HUDEP-2 (cell line): Measurements from ENCODE around the gene LRRC19.

ENCODE experiments used
- DNase-seq, 76 experiments: peaks; one replicate each; lab custom pipeline; 2025; ENCODE audit not compliant: unreplicated experiment in 76 of 76; lab: John Stamatoyannopoulos, UW

The LRRC19 gene

DNA sequence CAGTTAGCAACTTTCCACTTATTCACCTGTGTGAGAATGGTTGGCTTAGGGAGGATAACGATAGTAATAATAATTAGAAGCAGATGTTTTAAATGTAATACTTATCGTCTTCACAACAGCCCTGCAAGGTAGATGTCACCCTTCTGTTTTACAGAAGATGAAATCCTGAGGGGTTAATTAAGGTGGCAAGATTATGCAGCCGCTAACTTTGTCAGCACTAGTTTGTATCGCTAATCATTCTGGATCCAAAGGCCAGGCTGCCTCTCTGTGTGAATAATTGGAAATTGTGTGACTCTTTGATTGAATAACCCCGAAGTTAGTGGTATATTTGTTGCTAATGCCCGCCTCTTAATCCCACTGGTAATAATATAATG is 48.6 kb downstream of the LRRC19 start:
- peak in 4 of 76 experiments; percentile 9 to 63 (median 12) for DNase-seq

DNA sequence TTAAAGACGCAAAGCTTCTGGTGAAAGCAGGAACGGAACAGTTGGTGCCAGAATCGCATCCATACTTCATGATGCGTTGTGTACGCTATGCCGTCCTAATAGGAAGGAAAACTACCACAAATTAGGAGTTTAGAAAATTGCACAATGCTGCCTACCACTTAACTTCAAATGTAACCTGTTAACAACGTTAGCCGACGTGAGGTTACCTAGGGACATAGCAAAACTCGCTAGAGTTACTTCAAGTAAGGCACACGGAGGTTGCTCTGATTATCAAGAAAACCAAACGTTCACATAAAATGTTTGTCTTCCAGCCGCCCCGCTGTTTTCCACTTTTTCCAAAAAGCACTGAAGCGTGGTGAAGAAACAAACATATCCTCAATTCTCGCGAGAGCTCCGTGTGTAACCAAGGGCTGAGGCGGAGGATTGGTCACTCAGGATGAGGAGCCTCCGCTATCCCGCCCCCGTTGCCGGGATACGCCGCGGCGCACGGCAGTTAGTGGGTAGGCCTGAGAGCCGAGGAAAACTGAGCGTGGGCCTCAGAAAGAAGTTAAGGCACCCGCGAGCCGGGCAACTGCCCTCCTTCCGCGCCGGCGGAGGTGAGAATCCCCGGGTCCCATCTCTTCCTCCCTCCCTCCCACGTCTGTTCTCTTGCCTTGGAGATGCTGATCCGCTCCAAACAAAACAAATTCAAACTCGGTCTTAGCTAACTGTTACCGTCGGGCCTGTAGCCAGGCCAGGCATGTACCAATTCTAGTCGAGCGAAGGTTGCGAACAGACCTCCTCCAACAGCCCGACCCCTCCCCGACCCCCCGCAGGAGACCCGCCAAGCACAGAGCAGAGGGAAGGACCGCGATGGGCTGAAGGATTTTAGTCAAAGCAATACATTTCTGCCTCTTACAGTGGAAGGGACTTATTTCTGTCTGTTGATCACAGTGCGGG is 49.3 kb downstream of the LRRC19 start, which contains the start of gene IFT74:
TSS of gene IFT74 (plus strand) at position 492 of the 939 bp plus-strand sequence. CDS start 5,556 bp downstream, outside the sequence.
- peak; percentile 28 to 96 (median 90) for DNase-seq

DNA sequence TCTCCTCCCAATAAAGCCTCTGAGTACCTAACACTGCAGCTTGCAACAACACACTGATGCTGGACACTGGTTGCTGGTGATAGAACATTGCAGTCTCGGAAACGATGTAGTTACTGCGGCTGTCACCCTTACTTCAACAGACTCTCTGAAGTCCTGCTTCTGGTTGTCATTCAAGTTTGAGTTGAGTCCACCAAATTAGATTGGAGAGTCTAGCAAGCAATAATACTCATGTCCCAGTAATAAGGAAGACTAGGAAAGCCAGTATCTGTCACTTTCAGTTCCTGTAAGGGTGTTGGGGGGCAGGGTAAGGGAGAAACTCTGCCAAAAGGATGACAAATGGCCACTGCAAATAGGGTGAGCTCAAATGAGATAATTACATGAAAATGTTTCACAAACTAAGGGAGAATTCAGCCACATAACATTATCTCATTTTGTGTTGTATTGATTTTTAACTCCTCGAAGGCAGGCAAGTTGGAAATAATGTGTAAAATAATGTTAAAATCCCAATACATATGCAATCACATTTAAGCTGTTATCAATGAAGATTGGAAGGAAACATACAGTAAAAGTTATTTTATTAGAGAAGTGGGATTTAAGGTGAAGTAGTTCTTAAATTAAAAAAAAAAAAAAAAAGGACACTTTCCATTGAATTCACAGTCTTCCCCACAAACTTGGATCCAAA is 50.1 kb downstream of the LRRC19 start:
- peak in 47 of 76 experiments; percentile 3 to 76 (median 36) for DNase-seq

DNA sequence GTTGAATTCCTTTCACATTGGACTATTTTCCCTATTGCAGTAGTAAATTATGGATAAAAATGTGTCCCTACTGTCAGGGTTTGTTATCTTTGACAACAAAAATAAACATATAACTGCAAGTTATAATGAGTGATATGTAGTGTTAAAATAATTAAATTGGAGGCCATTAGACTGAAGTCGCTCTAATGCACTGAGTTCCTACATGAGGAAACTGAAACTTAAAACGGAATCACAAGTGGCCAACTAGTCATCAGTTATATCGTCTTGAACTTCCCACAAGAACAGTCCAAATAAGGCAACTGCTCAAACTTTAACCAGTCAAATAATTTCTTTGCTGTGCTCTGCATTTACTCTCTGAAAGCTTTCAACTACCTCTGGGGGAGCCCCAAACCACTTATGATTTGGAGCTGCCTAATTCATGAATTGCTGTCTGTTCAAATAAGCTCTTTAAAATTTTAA is 51.4 kb downstream of the LRRC19 start:
- peak in 3 of 76 experiments; percentile 8 to 29 (median 19) for DNase-seq

DNA sequence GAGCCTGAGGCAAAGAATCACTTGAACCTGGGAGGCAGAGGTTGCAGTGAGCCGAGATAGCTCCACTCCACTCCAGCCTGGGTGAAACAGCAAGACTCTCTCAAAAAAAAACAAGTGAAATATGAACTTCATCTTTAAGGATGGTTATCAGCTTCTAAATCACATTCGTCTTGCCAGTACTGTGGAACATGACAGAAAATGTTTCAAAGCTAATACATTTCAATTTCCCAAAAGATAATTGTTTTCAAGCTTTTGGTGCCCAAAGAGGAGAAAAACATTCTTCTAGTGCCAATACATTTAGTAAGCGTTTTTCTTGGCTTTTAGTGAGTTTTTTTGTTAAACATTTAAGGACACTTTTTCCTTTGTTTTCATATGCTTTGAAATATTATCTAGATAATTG is 53.7 kb downstream of the LRRC19 start:
- DNase-seq, result no peak

DNA sequence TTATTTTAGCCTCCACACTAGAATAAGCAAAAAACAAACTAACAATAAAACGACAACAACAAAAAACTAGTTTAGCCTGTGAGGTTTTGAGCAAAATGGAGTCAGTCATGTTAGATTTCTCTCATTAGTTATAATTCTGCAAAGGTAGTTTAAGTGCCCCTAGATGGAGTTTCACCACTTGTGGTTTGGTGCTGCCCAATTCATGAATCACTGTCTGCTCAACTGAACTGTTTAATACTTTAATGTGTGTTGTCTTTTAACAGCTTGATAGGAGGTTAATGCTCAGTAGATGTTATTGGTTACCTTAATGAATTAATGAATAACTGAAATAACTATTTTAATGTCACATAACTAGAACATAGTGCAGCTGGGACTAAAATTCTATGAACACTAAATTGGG is 55.0 kb downstream of the LRRC19 start:
- DNase-seq, result no peak

DNA sequence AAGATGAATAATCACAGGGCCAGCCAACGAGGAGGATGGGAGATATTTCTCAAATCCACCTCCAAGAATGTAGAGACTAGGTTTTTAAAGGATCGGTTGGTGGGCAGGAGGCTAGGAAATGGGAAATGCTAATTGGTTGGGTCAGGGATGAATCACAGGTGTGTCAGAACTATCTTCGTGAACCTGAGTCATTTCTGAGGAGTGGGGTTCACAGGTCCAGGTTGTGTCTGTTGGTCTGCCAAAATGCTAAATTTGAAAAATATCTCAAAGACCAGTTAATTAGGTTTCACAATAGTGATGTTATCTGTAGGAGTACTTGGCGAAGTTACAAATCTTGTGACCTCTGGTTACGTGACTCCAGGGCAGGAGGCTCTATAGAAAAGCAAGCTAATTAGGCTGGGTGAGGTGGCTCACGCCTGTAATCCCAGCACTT is 55.8 kb downstream of the LRRC19 start:
- peak in 22 of 76 experiments; percentile 2 to 64 (median 28) for DNase-seq

DNA sequence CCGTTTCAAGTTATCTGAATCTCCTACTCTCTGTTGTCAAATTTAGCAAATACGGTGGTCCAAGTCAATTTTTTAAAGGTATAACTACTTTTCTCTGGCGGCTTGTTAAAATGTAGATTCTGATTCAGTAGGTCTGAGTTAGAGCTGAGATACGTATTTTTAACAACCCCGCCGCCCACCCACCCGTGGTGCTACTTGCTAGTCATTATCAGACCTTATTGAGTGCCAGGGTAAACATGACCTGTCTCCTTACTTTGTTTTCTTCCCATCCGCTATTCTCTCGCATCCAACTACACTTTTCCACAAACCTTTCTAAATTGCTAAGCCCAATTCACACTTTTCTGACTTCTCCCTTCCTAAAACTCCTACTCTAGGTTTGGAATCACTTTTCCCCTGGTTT is 57.7 kb downstream of the LRRC19 start:
- DNase-seq, result peak in 4 of 76 experiments; percentile 2 to 18 (median 6)

DNA sequence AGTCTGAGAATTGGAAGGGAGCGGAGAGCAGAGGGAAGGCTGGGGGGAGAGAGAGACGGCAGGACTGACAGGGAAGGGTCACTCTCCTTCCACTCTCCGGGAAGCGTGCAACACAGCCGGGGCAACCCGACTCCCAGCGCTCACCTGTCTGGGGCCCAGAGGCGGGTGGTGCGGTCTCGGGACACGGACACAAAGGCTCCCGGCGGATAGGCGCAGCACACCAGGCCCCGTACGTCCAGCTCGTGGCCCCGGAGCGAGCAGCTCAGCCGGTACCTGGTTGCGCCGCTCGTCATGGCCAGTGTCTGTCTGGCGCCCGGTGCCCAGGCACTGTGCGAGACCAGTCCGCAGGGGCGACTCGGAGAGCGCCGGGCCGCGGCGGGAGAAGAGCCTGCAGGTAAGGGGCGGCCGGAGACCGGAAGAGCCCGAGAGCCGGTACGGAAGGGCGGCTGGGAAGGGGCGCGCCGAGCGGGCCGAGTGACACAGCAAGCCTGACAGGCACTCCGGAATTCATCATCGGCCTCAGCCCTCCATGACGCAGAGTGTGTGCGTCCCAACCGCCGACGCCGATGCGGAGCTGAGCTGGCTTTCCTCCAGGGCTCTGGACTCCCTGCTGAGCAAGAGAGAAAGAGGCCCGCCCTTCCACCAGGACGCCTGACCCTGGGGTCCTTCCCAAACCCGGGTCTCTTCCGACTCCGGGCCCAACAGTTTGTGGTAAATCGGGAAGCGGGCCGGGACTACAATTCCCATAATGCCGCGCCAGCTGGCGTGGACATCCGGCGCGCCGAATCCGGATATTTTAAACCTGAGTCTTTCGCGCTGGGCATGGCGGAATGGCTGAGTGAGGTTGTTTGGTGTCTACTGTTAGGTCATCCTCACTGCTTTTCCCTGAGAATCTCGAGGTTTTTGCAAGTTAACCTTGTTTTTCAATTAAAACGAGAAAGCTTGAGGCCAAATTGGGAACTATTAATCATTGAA is 58.4 kb downstream of the LRRC19 start, which contains the start of gene PLAA:
TSS of gene PLAA (minus strand) at position 490 of the 975 bp plus-strand sequence. CDS start at position 293, 197 bp downstream.
- DNase-seq, result peak; percentile 10 to 95 (median 84)

DNA sequence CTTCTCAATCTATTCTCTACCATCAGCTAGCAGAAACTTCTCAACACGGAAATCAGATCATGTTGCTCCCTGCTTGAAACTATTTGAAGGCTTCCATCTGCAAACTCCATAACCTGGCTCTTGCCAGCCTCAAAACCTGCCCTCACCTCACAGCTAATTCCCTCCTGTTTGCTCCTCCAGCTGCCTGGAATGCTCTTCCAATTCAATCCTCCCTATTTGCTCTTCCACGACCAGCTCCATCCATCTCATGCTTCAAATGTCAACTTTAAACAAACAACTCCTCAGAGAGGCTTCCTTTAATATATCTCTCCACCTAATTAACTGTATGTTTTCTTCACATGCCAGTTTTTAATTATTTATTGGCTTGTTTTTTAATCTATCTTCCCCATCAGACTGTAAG is 59.9 kb downstream of the LRRC19 start:
- no peak for DNase-seq
